HepG2 (cell line): ENCODE results near the gene CD81. TPM values are rescaled to one million over a fixed set of nuclear protein-coding genes. Genes with fewer than 3 reads are reported as not detected.
A peak's percentile ranks its signal among the peaks of the same experiment; 100 is the strongest.

Source experiments
- ATAC-seq: fragments of 200-7000 bp; cut with Tn5 transposase; 3 replicates; pipeline ENCODE4 v1.9.1; 2020; ENCODE audit warnings: mild to moderate bottlenecking, moderate library complexity
- BruUV-seq: library from RNA; stranded (reverse); fragments of 400-500 nt; replicated peaks from 2 replicates; lab custom pipeline; 2021; lab: Mats Ljungman, UMichigan
- CTCF ChIA-PET: fragments of 300-600 bp; formaldehyde crosslinking; extraction: SDS; loops from one replicate; lab custom pipeline; 2021; ENCODE audit warnings: low total read pairs, inconsistent platforms, low intra/inter-chr PET ratio; lab: Yijun Ruan, JAX
- POLR2A ChIA-PET: fragments of 350-600 bp; sonication (Branson Sonifier 250); formaldehyde crosslinking; loops from one replicate; lab custom pipeline; 2020; ENCODE audit warnings: antibody characterized with exemption, inconsistent platforms; lab: Yijun Ruan, JAX
- DNase-seq: peaks from one replicate; pipeline ENCODE4 v3.0.0-alpha.2; 2015; ENCODE audit warnings: low spot score
- FAIRE-seq: peaks from 3 replicates; lab custom pipeline; 2011; peaks lifted over from hg19 to GRCh38; lab: Jason Lieb, UNC
- H2AFZ ChIP-seq: one replicate; pipeline ENCODE4 v1.6.1; 2011; ENCODE audit warnings: low read length, inconsistent platforms
- H3K27ac ChIP-seq: fragments of 300-600 bp; 3 replicates; pipeline ENCODE4 v1.8.0; 2011; ENCODE audit warnings: mixed run types, mild to moderate bottlenecking, mixed read lengths, low read length, inconsistent platforms; ENCODE audit not compliant: insufficient read depth; ENCODE audit errors: extremely low read length
- H3K27me3 ChIP-seq, 2 experiments: fragments of 200-600 bp in 1 of 2; 2 replicates in 1 of 2; 3 replicates in 1 of 2; pipeline versions ENCODE4 v1.6.0 to v1.8.0; 2011; ENCODE audit warnings: low read length in 2 of 2, mild to moderate bottlenecking in 2 of 2, moderate library complexity in 2 of 2, inconsistent platforms in 1 of 2; ENCODE audit not compliant: insufficient read depth in 2 of 2, control insufficient read depth in 1 of 2
- H3K36me3 ChIP-seq, 2 experiments: fragments of 200-600 bp in 1 of 2; replicated peaks in 1 of 2; 2 replicates in 1 of 2; 3 replicates in 1 of 2; pipeline versions ENCODE4 v1.5.1 to v1.8.0; 2011; ENCODE audit warnings: low read length in 2 of 2, inconsistent platforms in 1 of 2; ENCODE audit not compliant: insufficient read depth in 2 of 2, control insufficient read depth in 1 of 2
- H3K4me1 ChIP-seq: 2 replicates; pipeline ENCODE4 v1.5.1; 2012; ENCODE audit warnings: low read length, inconsistent platforms; ENCODE audit not compliant: insufficient read depth
- H3K4me2 ChIP-seq: 2 replicates; pipeline ENCODE4 v1.6.0; 2011; ENCODE audit warnings: low read depth, low read length, inconsistent platforms
- H3K4me3 ChIP-seq, 3 experiments: fragments of 200-600 bp in 1 of 3; sonication (generic), shearing (Covaris generic) in 1 of 3; replicated peaks in 1 of 3; 2 replicates each; pipeline ENCODE4 v1.5.1; 2011 to 2016; ENCODE audit warnings: low read length in 3 of 3, inconsistent platforms in 2 of 3, low read depth in 2 of 3, mild to moderate bottlenecking in 2 of 3, control low read depth in 1 of 3, mixed read lengths in 1 of 3; ENCODE audit not compliant: insufficient read depth in 1 of 3
- H3K79me2 ChIP-seq: one replicate; pipeline ENCODE4 v1.6.1; 2011; ENCODE audit warnings: low read length, inconsistent platforms; ENCODE audit not compliant: insufficient read depth
- H3K9ac ChIP-seq: 2 replicates; pipeline ENCODE4 v1.6.0; 2011; ENCODE audit warnings: mild to moderate bottlenecking, low read depth, low read length, inconsistent platforms; ENCODE audit not compliant: insufficient read depth
- H3K9me3 ChIP-seq: 2 replicates; pipeline ENCODE4 v1.5.1; 2012; ENCODE audit warnings: mild to moderate bottlenecking, low read length
- H4K20me1 ChIP-seq: 2 replicates; pipeline ENCODE4 v1.6.0; 2011; ENCODE audit warnings: inconsistent platforms, mild to moderate bottlenecking, low read length, moderate library complexity; ENCODE audit not compliant: insufficient read depth
- ELF3 ChIP-seq: IDR thresholded peaks from 2 replicates; pipeline ENCODE4 v1.6.1; 2016; ENCODE audit warnings: missing genetic modification reagents, missing compliant biosample characterization
- HOXA3 ChIP-seq: sonication (generic); formaldehyde crosslinking; IDR thresholded peaks from 2 replicates; pipeline ENCODE4 v1.5.0; 2020; ENCODE audit warnings: missing genetic modification reagents
- PCBP1 ChIP-seq: fragments of 200-400 bp; formaldehyde crosslinking; IDR thresholded peaks from 2 replicates; pipeline ENCODE4 v1.6.1; 2017; ENCODE audit warnings: mild to moderate bottlenecking, low read depth, low read length, borderline replicate concordance
- RAD51 ChIP-seq: fragments of 450-650 bp; IDR thresholded peaks from 2 replicates; pipeline ENCODE4 v1.6.1; 2016; ENCODE audit warnings: borderline replicate concordance
- SALL2 ChIP-seq: sonication (generic); formaldehyde crosslinking; IDR thresholded peaks from 2 replicates; pipeline ENCODE4 v1.8.1; 2023; ENCODE audit warnings: mild to moderate bottlenecking, missing genetic modification reagents, inconsistent platforms
- STAG1 ChIP-seq: sonication (generic); formaldehyde crosslinking; IDR thresholded peaks from 2 replicates; pipeline ENCODE4 v1.4.0; 2020; ENCODE audit warnings: missing genetic modification reagents
- ZMYM3 ChIP-seq: sonication (generic); formaldehyde crosslinking; IDR thresholded peaks from 2 replicates; pipeline ENCODE4 v1.5.1; 2020; ENCODE audit warnings: mild to moderate bottlenecking, missing genetic modification reagents
- ZNF253 ChIP-seq: sonication (generic); formaldehyde crosslinking; IDR thresholded peaks from 2 replicates; pipeline ENCODE4 v1.8.0; 2022; ENCODE audit warnings: mild to moderate bottlenecking, missing genetic modification reagents, borderline replicate concordance
- ZNF7 ChIP-seq: IDR thresholded peaks from 2 replicates; pipeline ENCODE4 v1.6.1; 2016; ENCODE audit warnings: missing biosample characterization, missing genetic modification reagents
- WGBS: methylation state at CpG from one replicate; pipeline ENCODE4 v1.1.6; 2017; ENCODE audit warnings: low lambda C conversion rate; 5-methylcytosine and 5-hydroxymethylcytosine counted together
- in situ Hi-C: cut with HindIII; loops from 2 replicates; pipeline ENCODE4 v1.10.0; 2017; ENCODE audit warnings: low pct_unique_long_range_greater_than_20kb; ENCODE audit not compliant: extremely low pct_ligation_motif_present
- intact Hi-C: fragments of 100-400 bp; cut with micrococcal nuclease; formaldehyde crosslinking; loops from one replicate; pipeline ENCODE4 v1.10.0; 2022; ENCODE audit not compliant: unreplicated experiment
- polyA plus RNA-seq, 8 experiments: library from polyadenylated mRNA; depleted of rRNA in 3 of 8; stranded (reverse) in 7 of 8; unstranded in 1 of 8; fragments of >200 nt; fragmentation: Illumina TruSeq in 4 of 8; extraction: Trizol in 4 of 8; gene quantifications; 2 replicates each; pipeline versions ENCODE4 v1.2.1 to v1.2.3, GENCODE V29; 2011 to 2016; ENCODE audit warnings: low read depth in 4 of 8, missing spikeins in 1 of 8, mixed read lengths in 1 of 8; ENCODE audit not compliant: insufficient read depth in 1 of 8
- total RNA-seq, 5 experiments: library from RNA; depleted of rRNA; stranded (reverse); fragments of >200 nt; fragmentation: Illumina TruSeq; extraction: Trizol; gene quantifications; 2 replicates each; pipeline ENCODE4 v1.2.3, GENCODE V29; 2016; ENCODE audit warnings: low read depth in 1 of 5
- TF ChIP-seq, protein P1 (sequence below): sonication (generic); formaldehyde crosslinking; IDR thresholded peaks from 2 replicates; pipeline ENCODE4 v1.4.0; 2020; ENCODE audit warnings: mild to moderate bottlenecking, missing genetic modification reagents
- TF ChIP-seq, protein P2 (sequence below): sonication (generic); IDR thresholded peaks from 2 replicates; pipeline ENCODE4 v1.6.1; 2016; ENCODE audit warnings: low read depth, borderline replicate concordance
- TF ChIP-seq, protein P3 (sequence below): sonication (generic); formaldehyde crosslinking; IDR thresholded peaks from 2 replicates; pipeline ENCODE4 v1.9.0; 2022; ENCODE audit warnings: missing genetic modification reagents, mild to moderate bottlenecking, borderline replicate concordance
- TF ChIP-seq, protein P4 (sequence below): sonication (generic); formaldehyde crosslinking; IDR thresholded peaks from 2 replicates; pipeline ENCODE4 v1.5.0; 2020; ENCODE audit warnings: mild to moderate bottlenecking, missing genetic modification reagents, moderate library complexity

Gene CD81
- total and polyA plus RNA-seq, 2 of the 13 experiments (the other 11 are each of a cell fraction or from before 2014, with no cell fraction given): not detected

DNA sequence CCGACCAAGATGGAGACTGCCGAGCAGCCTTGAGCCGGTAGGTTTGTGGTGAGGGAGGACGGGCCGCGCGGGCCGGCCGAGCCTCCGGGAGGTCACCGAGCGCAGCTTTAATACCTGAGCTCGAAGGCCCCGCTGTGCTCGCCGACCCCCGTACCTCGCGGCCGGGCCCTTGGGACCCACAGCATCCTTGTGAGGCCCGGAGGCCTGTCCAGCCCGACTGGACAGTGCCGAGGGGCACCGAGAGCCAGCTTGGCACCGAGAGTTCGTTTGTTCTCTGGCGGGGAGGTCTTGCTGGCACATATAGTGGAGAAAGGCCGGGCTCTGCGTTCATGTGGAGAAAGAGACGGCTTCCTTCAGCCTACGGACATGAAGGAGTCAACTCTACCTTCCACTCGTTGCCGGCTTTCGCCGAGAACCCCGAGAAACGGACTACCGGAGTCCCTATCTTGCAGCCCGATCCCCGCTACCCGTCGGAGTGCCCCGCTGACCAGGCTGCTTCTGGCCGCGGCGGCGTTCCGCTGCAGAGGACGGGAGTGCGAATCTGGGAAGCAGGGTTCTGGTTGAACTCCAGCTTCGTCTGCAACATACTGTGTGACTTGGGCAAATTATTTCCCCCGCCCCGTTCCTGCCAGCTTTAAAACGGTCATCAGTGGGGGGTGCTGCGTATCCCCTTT lies 23.8 kb downstream of the CD81 start (continued):
- TF ChIP-seq, protein P1, sequence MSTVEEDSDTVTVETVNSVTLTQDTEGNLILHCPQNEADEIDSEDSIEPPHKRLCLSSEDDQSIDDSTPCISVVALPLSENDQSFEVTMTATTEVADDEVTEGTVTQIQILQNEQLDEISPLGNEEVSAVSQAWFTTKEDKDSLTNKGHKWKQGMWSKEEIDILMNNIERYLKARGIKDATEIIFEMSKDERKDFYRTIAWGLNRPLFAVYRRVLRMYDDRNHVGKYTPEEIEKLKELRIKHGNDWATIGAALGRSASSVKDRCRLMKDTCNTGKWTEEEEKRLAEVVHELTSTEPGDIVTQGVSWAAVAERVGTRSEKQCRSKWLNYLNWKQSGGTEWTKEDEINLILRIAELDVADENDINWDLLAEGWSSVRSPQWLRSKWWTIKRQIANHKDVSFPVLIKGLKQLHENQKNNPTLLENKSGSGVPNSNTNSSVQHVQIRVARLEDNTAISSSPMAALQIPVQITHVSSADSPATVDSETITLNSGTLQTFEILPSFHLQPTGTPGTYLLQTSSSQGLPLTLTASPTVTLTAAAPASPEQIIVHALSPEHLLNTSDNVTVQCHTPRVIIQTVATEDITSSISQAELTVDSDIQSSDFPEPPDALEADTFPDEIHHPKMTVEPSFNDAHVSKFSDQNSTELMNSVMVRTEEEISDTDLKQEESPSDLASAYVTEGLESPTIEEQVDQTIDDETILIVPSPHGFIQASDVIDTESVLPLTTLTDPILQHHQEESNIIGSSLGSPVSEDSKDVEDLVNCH (CRISPR knock-in tag): no peak
- TF ChIP-seq SALL2 (CRISPR knock-in tag): no peak

DNA sequence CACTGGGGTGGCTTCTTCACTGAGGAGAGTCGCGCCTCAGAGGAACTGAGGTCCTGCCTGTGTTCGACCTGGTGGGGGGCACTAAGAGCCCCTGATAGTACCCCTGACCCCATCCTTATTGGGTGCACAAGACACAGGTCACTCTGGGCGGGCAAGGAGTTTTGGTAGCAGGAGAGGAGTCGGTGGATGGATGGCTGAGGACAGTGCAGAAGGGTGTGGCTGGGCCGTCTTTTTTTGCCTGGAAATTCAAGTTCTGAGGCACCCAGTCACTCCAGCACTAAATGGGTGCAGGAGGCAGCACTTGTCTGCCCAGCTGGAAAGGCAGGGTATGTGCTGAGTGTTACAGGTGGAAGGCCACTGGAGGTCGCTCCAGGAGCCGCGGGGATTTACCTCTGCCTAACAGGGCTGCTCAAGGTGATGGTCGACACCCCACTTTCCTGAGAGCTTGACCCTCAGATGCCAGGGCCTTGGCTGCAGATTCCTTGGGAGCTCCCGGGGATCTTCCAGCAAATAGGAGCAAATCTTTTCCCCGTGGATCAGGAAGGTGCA lies 24.4 kb downstream of the CD81 start:
- H3K27ac ChIP-seq: peak overlapping the region; percentile 78
- CTCF ChIA-PET: interaction anchor here (3.9 kb wide), 1 partner anchor 19 kb away, joined by 55 read pairs; no protein-coding TSS in a partner anchor
- in situ Hi-C loops: no loop called here
- 0 out of 2 replicates have a peak, but pooled peaks have one; percentile 14 for TF ChIP-seq ZNF253
- TF ChIP-seq, protein P2, sequence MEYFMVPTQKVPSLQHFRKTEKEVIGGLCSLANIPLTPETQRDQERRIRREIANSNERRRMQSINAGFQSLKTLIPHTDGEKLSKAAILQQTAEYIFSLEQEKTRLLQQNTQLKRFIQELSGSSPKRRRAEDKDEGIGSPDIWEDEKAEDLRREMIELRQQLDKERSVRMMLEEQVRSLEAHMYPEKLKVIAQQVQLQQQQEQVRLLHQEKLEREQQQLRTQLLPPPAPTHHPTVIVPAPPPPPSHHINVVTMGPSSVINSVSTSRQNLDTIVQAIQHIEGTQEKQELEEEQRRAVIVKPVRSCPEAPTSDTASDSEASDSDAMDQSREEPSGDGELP: peak; percentile 29; the same call in 1 of the 2 replicates
- TF ChIP-seq STAG1 (CRISPR knock-in tag): peak; percentile 37; the same call in 1 of the 2 replicates
- TF ChIP-seq ELF3 (CRISPR knock-in tag): no peak
- no peak for TF ChIP-seq ZMYM3 (CRISPR knock-in tag)
- no peak for TF ChIP-seq ZNF7 (CRISPR knock-in tag)
- no peak for TF ChIP-seq HOXA3 (CRISPR knock-in tag)
- TF ChIP-seq, protein P3, sequence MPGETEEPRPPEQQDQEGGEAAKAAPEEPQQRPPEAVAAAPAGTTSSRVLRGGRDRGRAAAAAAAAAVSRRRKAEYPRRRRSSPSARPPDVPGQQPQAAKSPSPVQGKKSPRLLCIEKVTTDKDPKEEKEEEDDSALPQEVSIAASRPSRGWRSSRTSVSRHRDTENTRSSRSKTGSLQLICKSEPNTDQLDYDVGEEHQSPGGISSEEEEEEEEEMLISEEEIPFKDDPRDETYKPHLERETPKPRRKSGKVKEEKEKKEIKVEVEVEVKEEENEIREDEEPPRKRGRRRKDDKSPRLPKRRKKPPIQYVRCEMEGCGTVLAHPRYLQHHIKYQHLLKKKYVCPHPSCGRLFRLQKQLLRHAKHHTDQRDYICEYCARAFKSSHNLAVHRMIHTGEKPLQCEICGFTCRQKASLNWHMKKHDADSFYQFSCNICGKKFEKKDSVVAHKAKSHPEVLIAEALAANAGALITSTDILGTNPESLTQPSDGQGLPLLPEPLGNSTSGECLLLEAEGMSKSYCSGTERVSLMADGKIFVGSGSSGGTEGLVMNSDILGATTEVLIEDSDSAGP (CRISPR knock-in tag): no peak
- no peak for TF ChIP-seq PCBP1
- TF ChIP-seq RAD51: no peak
- TF ChIP-seq, protein P4, sequence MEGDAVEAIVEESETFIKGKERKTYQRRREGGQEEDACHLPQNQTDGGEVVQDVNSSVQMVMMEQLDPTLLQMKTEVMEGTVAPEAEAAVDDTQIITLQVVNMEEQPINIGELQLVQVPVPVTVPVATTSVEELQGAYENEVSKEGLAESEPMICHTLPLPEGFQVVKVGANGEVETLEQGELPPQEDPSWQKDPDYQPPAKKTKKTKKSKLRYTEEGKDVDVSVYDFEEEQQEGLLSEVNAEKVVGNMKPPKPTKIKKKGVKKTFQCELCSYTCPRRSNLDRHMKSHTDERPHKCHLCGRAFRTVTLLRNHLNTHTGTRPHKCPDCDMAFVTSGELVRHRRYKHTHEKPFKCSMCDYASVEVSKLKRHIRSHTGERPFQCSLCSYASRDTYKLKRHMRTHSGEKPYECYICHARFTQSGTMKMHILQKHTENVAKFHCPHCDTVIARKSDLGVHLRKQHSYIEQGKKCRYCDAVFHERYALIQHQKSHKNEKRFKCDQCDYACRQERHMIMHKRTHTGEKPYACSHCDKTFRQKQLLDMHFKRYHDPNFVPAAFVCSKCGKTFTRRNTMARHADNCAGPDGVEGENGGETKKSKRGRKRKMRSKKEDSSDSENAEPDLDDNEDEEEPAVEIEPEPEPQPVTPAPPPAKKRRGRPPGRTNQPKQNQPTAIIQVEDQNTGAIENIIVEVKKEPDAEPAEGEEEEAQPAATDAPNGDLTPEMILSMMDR (CRISPR knock-in tag): peak; percentile 67

More for the DNA sequence above, 24.4 kb downstream of the CD81 start:
- ATAC-seq: no peak
- WGBS: 0% methylated on average over 5 of the region's 12 CpGs
- POLR2A ChIA-PET: interaction anchor here (0.9 to 3.4 kb wide), 6 partner anchors 10 to 502 kb away, joined by 3 to 49 read pairs (median 6); partner anchors contain the start of gene KCNQ1OT1
- BruUV-seq: no TSS peak
- Histone ChIP-seq H3K4me2 (peak overlapping the region; percentile 88), H3K4me1 (peaks cover 24% of the 10 kb centered on the region), H3K36me3 (peaks cover 6 to 7% of the 10 kb centered on the region in 2 experiments; a peak in 2 of 5 replicates), H3K9me3 (no peaks in the 10 kb centered on the region), H4K20me1 (no peaks in the 10 kb centered on the region), H3K4me3 (peak overlapping the region; percentile 80 to 99 (median 96)), H3K27me3 (no peaks in the 10 kb centered on the region; a peak in 1 of 5 replicates), H2AFZ (no peak overlapping the region), H3K9ac (peak overlapping the region; percentile 99), H3K79me2 (peaks cover 14% of the 10 kb centered on the region)
- no peak for FAIRE-seq
- peak; percentile 25 for DNase-seq
- intact Hi-C loops: loop anchor here (5.0 kb wide), 1 partner anchor 189 kb away; no protein-coding TSS in a partner anchor
